ENCODE results near the gene MRPL51. TPM values are rescaled to one million over a fixed set of nuclear protein-coding genes. Genes with fewer than 3 reads are reported as not detected.
A peak's percentile ranks its signal among the peaks of the same experiment; 100 is the strongest.
"Not testable (repeated sequence)": the region's sequence is repeated elsewhere in the genome, so short reads cannot be mapped to it uniquely, and the experiment has no call there.

The MRPL51 gene
- total RNA-seq, 1 donor from 2014 or later, result 213 TPM

- H3K4me3 Mint-ChIP-seq, result peak overlapping the region; percentile 76
- H3K27me3 Mint-ChIP-seq, result peaks cover 6% of the 10 kb centered on the region
- peaks cover 40% of the 10 kb centered on the region for H3K4me1 Mint-ChIP-seq (ENCODE audit: unreplicated experiment)
- TF ChIP-seq CTCF (conservative IDR thresholded peaks at IDR 0.05), result no peak
- no peak for DNase-seq (ENCODE audit: extremely low spot score, unreplicated experiment)
- H3K27ac Mint-ChIP-seq, result peak overlapping the region; percentile 100
- H3K9me3 Mint-ChIP-seq, result no peaks in the 10 kb centered on the region
- H3K36me3 Mint-ChIP-seq, result peaks cover 32% of the 10 kb centered on the region
Measured at GRCh38 chr12:6539707-6540134, 46.7 kb upstream of the MRPL51 start.

- TF ChIP-seq CTCF (conservative IDR thresholded peaks at IDR 0.05), result no peak
- Mint-ChIP-seq H3K9me3 (no peaks in the 10 kb centered on the region), H3K4me3 (peak overlapping the region; percentile 76), H3K4me1 (ENCODE audit: unreplicated experiment) (peaks cover 40% of the 10 kb centered on the region), H3K27ac (peak overlapping the region; percentile 100), H3K27me3 (peaks cover 6% of the 10 kb centered on the region), H3K36me3 (peaks cover 29% of the 10 kb centered on the region)
- no peak for DNase-seq (ENCODE audit: extremely low spot score, unreplicated experiment)
Measured at GRCh38 chr12:6539314-6539682, 46.2 kb upstream of the MRPL51 start.

GRCh38 chr12:6538420-6539313 lies 45.6 kb upstream of the MRPL51 start:
- Mint-ChIP-seq H3K4me3 (peak overlapping the region; percentile 97), H3K4me1 (ENCODE audit: unreplicated experiment) (peaks cover 40% of the 10 kb centered on the region), H3K36me3 (peaks cover 28% of the 10 kb centered on the region), H3K27ac (peak overlapping the region; percentile 100), H3K9me3 (no peaks in the 10 kb centered on the region), H3K27me3 (peaks cover 6% of the 10 kb centered on the region)
- DNase-seq (ENCODE audit: extremely low spot score, unreplicated experiment), result no peak
- TF ChIP-seq CTCF (conservative IDR thresholded peaks at IDR 0.05), result no peak

- not testable (repeated sequence) for H3K27me3 Mint-ChIP-seq, H3K9me3 Mint-ChIP-seq
- H3K36me3 Mint-ChIP-seq, result peaks cover 28% of the 10 kb centered on the region
- peaks cover 45% of the 10 kb centered on the region for H3K4me1 Mint-ChIP-seq (ENCODE audit: unreplicated experiment)
- TF ChIP-seq CTCF (conservative IDR thresholded peaks at IDR 0.05), result peak; percentile 94
- peak overlapping the region; percentile 97 for H3K4me3 Mint-ChIP-seq
- peak overlapping the region; percentile 100 for H3K27ac Mint-ChIP-seq
- peak; percentile 84 for DNase-seq (ENCODE audit: extremely low spot score, unreplicated experiment)
Measured at GRCh38 chr12:6537580-6538419, 44.7 kb upstream of the MRPL51 start.

GRCh38 chr12:6536894-6537579 lies 44.0 kb upstream of the MRPL51 start:
- Mint-ChIP-seq H3K27me3 (peaks cover 6% of the 10 kb centered on the region), H3K36me3 (peaks cover 30% of the 10 kb centered on the region), H3K4me3 (peak overlapping the region; percentile 97), H3K9me3 (no peaks in the 10 kb centered on the region), H3K4me1 (ENCODE audit: unreplicated experiment) (peaks cover 45% of the 10 kb centered on the region), H3K27ac (peak overlapping the region; percentile 100)
- no peak for DNase-seq (ENCODE audit: extremely low spot score, unreplicated experiment)
- TF ChIP-seq CTCF (conservative IDR thresholded peaks at IDR 0.05), result no peak
